GM21447 (cell line): Measurements from ENCODE around the gene TSEN2.
"Not testable (repeated sequence)": the region's sequence is repeated elsewhere in the genome, so short reads cannot be mapped to it uniquely, and the experiment has no call there.

ENCODE experiments used
- ATAC-seq: cut with Tn5 transposase; IDR thresholded peaks from one replicate; pipeline ENCODE4 v1.9.1; 2021; ENCODE audit not compliant: unreplicated experiment

The TSEN2 gene

DNA sequence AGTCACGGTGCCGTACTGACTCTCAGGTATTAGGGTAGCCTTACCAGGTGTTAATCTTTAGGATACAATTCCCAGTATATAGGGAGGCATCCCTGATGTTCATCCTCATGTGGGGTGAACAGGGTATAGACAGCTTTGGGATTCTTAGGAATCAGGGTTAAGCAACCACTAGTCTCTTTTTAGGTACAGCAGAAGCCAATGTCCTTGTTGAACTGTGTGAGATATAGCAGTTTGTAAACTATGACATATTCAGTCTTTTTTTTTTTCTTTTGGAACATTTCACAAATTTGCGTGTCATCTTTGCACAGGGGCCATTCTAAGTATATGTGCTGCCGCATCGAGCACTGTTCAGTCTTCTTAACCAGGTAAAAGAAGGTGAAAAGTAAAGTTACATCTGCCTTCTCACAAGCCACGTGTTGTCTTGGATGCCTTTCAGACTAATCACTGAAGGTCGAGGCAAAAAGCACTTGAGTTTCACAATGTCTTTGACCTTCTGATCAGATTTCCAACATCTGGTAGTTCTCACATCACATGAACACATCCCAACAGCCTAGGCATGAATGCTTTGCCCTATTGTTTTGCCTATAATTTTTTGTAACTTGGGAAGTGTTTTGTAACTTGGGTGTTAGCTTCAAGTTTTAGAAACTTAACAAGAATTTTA lies 17.2 kb downstream of the TSEN2 start:
- no peak for ATAC-seq

DNA sequence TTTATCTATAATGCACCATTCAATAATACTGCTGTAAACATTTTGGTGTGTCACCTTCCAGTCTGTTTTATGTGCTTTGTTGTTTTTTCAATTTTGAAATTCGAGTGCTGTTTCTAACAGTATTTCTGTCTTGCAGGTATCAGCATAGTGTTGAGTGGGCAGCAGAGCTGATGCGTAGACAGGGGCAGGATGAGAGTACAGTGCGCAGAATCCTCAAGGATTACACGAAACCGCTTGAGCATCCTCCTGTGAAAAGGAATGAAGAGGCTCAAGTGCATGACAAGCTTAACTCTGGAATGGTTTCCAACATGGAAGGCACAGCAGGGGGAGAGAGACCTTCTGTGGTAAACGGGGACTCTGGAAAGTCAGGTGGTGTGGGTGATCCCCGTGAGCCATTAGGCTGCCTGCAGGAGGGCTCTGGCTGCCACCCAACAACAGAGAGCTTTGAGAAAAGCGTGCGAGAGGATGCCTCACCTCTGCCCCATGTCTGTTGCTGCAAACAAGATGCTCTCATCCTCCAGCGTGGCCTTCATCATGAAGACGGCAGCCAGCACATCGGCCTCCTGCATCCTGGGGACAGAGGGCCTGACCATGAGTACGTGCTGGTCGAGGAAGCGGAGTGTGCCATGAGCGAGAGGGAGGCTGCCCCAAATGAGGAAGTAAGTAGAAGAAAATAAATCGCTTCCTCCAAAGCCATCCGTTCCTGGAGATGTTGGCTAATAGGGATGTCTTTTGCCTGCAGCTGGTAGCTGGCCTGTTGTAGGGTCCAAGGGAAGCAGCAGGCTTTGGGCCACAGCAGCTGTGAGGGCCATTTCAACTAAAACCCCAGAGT lies 19.1 kb downstream of the TSEN2 start:
- ATAC-seq: no peak

DNA sequence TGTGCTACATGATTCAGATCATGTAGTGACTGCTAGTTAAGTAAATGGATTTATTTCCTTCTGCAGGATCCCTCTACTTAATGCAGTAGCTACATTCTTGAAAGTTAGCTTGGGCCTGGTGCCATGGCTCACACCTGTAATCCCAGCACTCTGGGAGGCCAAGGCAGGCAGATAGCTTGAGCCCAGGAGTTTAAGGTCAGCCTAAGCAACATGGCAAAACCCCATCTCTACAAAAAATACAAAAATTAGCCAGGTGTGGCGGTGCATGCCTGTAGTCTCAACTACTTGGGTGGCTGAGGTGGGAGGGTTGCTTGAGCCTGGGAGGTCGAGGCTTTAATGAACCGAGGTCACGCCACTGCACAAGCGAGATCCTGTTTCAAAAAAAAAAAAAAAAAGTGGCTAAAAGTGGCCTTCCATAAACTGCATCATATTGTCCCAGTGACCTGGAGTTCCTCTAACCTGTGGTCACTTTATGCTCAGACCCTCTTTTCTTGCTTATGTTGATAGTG lies 22.0 kb downstream of the TSEN2 start:
- no peak for ATAC-seq

DNA sequence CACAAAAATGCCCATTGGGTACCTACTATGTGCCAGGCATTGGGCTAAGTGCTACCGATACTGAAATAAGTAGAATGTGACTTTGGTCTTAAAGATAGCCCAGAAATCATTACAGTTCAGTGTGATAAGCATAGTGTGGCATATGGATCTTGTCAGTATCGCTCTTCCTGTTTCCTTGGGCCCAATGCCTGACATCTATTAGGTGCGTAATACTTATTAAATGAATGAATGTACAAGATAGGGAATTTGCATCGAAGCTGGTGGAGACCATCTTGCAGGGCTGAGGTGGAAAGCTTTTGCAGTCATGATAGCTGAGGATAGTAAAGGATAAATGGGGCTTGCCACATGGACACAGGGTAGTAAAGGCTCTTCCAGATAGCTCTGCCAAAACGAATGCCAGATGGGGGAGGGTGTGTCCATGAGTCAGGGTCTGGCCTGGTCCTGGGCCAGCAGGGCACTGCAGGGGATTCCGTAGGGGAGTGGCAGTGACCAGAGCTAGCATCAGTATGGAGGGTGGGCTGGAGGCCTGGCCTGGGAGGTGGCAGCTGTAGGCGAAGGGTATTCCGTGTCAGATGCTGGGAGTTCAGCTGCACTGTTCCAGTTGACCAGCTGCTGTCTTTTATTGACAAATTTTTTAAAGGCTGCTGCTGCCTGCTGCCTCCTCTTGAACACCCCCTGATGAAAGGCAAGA lies 23.5 kb downstream of the TSEN2 start:
- no peak for ATAC-seq

DNA sequence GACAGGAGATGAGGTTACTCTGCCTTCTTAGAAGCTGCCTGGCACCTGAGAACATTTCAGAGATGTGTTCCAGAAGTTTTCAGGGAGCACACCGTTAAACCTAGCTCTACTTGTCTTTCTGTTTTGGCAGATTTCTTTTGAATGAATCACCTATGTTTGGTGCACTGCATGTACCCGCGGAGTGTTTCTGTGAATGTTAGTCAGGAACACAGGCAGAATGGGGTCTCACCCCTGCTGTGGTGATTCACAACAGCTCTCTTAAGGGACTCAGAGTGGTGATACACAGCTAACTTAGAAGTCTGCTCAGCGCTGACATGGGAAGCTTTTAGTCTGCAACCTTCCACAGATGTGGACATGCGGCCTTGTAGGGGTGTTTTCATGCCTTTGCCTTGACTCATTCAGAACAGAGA lies 24.0 kb downstream of the TSEN2 start:
- no peak for ATAC-seq

DNA sequence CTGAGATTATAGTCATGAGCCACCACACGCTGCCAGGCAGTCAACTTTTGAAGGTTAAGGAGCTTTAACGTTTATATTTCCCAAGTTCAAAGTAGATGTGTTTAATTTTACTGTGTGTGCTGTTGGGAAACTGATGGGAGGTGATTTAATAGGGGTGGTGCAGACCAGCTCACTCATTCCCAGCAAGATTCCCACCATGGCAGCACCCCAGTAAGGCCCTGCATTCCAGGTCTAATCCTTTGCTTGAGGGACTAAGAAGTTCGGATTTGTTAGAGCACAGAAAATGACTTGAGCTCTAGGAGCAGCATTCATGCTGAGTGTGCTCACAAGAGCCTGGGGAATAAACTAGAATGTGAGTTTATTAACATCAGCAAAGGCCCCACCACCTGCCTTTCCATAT lies 25.2 kb downstream of the TSEN2 start:
- no peak for ATAC-seq

DNA sequence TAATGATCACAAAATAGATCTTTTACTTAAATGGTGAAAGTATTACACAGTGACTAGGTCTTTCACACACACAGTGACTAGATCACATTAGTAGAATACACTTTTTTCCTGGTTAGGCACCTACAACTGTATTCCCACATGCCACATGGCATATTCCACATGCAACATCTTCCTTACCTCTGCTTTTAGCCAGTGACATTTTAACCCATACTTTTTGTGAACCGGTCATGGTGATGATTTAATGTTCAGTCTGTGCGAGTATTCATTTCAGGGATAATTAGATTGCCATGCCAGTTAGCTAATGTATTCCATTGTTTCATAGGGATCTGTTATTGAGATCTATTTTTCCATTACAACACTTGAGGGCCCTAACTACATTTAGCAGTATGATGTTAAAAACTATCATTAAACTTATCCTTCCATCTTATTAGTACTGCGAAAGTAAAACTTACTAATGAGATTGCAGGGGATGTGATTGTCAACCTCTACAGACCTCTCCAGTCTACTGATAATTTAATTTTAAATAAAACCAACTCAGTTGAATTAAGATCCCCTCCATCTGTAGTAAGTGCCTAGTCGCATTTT lies 28.3 kb downstream of the TSEN2 start:
- no peak for ATAC-seq

DNA sequence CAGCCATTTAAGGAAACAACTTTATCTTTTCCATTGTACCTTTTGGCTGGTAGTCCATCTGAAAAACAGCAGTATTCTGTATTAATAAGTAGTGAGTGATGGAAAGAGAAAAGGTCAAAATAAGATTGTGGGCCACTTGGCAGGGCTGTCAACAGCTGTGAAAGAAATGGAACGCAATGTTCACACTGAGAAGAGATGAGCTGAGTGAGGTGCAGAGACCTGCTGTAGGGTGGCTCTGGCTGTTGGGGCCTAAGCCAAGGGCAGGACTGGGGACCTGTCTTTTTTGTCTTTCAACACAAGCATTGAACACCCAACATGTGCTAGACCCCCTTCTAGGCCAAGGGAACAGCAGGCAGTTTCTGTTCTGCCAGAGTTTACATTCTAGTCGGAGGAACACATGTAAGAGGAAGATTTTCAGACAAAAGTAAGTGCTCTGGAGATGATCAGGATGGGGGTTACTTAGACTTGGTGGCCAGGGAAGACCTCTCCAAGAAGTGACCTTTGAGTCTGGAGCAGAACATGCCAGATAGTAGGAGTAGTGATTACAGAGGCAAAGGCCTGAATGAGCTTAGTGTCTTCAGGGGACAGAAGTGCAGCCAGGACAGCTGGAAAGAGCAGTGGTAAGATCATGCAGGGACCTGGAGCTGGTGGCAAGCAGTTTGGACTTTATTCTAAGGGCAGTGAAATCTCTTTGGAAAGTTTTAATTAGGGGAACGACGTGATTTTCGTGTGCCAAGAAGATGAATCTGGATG lies 29.6 kb downstream of the TSEN2 start:
- no peak for ATAC-seq

DNA sequence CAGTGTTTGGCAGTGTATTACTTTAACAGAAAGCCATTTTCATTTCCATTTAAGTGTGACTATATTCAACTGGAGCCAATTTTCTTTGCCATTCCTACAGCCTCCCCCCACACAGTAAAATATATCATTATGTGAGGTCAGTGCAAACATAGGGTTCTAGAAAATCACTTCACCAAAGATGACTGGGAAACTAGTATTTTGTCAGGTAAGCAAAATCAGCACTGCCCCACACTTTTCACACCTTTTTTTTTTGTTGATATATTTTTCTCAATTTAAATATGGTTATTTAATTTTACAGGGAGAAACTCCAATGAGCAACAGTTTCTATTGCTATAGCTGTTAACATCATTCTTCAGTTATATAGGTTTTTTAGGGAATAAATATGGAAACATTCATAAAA lies 31.4 kb downstream of the TSEN2 start:
- no peak for ATAC-seq

DNA sequence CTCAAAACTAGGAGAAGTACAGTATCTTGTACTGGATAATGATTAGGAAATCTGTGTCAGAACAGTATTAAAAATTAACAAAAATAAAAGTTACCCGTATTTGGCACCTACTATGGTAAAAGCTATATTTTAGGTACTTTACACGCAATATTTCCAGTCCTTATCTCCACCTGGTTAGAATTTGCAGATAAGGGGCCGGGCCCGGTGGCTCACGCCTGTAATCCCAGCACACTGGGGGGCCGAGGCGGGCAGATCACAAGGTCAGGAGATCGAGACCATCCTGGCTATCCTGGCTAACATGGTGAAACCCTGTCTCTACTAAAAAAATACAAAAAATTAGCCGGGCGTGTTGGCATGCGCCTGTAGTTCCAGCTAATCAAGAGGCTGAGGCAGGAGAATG lies 32.6 kb downstream of the TSEN2 start:
- ATAC-seq: no peak

DNA sequence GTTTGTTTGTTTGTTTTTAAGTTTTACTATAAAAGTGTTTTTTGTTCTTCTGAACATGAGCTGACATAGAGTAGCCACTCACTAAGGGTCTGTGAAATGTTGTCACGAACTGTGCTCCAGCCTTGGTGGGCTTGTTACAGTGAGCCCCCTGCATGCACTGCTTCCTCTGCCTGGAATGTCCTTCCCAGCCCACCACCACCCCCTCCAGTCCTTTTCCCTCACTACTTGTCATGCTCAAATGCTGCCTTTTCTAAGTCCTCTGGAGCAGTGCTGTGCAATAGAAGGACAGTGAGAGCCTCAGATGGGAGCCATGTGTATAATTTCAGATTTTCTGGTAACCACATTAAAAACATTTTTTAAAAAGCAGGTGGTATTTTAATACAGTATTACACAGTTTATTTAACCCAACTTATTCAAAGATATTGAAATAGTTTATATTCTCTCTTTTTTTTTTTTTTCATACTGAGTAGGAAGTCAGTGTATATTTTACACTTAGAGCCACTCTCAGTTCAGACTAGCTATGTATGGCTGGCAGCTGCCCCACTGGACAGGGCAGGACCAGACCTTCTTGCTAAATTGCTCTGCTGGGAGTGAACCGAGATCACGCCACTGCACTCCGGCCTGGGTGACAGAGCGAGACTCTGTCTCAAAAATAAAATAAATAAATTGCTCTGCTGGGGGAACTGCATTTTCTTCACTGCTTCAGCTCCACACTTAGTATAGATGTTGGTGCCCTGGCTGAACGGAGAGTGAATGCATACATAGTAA lies 34.2 kb downstream of the TSEN2 start:
- no peak for ATAC-seq

DNA sequence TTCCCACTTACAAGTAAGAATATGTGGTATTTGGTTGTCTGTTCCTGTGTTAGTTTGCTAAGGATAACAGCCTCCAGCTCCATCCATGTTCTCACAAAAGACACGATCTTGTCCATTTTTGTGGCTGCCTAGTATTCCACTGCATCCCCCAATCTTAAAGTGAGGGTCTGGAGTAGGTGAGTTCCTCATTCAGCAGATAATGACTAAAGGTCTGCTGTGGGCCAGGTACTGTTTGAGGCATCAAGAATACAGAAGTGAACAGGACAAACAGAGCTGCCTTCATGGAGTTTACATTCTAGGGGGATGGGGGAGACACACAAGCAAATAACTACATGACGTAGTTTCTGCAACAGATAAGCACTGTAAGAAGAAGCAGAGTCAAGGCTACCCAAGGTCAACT lies 36.7 kb downstream of the TSEN2 start:
- no peak for ATAC-seq

DNA sequence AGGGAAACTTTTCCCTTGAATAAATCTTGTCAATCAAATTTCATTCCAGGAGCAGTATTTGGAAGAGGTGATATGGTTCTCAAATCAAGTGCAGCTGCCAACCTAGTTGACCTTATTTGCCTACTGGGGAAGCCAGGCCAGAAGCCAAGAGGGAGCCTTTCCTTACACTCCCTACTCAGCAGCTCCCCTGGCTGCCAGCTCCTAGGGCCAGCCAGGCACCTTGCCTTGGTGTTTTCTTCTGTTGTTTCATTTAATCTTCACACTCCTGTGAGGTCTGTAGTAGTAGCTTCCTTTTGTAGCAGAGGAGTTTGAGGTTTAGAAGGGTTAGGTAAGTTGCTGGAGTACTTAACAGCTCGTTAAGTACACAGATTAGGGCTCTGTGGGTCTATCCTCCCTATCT lies 38.4 kb downstream of the TSEN2 start:
- no peak for ATAC-seq

DNA sequence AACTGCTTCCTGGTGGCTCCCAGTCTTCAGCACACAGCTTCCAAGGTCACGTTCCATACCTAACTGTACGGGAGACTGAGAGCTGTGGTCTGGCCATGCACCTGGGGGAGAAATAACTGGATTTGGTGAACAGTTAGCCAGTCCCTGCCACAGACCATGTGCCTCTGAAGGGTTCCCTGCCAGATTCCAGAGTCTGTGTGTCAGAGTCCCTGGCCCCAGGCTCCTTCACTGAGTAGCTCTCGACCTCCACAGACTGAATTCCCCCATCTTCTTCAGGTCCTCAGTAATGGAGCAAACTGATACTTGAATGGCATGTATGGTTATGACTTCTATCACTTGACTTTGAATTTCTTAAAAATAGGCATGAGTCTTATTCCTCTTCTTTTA lies 43.5 kb downstream of the TSEN2 start:
- ATAC-seq: no peak

DNA sequence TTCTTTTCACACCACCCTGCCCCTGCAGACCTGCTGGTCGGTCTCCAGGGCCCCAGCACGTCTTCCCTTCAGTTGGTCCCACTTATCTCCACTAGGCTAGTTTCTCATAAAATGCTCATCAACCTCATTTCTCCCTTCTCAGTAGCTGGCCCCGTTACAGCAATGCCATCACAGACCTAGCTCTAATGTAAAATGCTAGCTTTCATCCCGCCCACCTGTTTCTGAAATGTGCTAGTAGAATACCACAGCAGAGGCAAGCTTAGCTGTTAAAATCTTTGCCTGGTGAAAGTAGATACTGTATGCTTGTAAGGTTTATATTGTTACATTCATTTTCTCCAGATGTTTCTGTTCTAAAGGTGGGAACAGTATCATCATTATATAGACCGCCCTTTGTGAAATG lies 47.9 kb downstream of the TSEN2 start:
- no peak for ATAC-seq

DNA sequence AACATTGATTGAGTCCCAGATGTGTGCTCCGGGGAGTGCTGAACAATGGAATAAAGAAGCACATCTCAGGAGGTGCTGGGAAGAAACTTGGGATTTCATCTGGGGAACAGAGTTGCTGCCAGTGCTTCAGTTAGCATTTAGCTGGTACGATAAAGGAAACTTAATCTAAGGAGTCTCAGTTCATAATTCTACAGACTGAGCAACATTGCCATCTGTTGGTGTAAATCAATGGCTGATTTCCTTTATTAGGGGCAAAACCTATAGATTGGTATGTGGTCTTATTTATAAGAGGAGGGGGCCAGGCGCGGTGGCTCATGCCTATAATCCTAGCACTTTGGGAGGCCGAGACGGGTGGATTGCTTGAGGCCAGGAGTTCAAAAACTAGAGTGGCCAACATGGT lies 52.1 kb downstream of the TSEN2 start:
- ATAC-seq: no peak

DNA sequence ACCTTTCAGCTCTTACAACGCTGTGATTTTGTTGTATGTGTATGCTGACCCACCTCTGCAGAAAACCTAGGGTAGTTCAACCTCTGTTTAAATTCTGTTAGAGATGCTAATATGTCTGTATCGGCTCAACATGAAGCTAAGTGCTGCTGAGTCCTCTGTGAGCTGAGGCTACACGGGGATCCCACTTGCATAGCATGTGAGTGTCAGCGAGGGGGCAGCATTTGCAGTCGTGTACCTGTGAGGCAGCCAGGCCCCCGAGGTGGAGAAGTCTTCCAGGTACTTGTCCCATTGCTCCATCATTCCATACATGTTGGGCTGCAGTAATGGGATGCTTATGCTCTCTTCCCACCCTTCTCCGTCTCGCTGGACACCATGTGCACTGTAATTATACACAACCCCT lies 57.3 kb downstream of the TSEN2 start:
- no peak for ATAC-seq

DNA sequence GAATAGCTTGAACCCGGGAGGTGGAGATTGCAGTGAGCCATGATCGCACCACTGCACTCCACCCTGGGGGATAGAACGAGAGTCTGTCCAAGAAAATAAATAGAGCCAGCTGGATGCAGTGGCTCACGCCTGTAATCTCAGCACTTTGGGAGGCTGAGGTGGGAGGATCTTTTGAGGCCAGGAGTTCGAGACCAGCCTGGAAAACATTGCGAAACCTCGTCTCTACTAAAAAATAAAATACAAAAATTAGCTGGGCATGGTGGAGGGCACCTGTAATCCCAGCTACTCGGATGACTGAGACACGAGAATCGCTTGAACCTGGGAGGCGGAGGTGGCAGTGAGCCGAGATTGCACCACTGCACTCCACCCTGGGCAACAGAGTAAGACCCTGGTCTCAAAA lies 59.2 kb downstream of the TSEN2 start:
- ATAC-seq: not testable (repeated sequence)

DNA sequence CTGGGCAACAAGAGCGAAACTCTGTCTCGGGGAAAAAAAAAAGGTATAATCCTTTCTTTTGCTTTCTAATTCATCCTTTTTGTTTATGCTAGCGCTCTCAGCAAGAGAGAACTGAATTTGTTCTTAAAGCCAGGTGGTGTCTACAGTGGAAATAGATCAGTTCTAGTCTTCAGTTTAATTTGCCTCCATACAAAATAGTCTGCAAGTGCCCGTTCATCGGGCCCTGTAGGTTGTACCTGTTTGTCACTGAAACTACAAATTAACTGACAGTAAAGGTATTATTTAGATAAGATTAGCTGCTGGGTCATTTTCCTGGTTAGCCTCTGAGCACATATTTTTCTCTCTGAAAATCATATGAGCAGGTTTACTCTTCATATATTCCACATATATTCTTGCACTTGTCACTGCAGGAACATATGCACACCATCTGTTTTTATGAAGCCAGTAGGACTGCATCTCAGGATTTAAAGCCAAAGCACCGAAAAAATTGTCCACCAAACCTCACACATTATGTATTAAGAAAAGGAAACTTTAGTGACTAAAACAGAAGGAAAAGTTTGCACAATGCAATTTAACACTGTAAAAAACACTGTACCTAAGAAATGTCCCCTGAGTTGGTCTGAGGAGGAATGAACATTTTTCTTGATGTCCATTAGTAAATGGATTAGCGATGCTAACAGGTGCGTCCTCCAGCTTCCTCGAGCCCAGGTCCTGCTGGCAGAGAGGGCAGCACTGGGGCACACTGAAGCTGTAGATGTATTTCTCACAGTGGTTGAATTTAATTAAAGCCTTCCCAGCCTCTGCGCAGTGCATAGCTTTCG lies 60.6 kb downstream of the TSEN2 start:
- ATAC-seq: no peak
